Left lung (tissue), 10 donors: ENCODE measurements around the gene HMG20B. TPM values are rescaled to one million over a fixed set of nuclear protein-coding genes. Genes with fewer than 3 reads are reported as not detected.

Source experiments
- ATAC-seq: fragments of 200-7000 bp; cut with Tn5 transposase; one replicate; pipeline ENCODE4 v1.9.1; 2020; ENCODE audit warnings: moderate library complexity
- DNase-seq, 4 donors: peaks; one replicate each; pipeline ENCODE4 v3.0.0-alpha.2; 2013 to 2020
- H3K27ac ChIP-seq, 2 donors: fragments of 200-600 bp; sonication (generic) in 1 of 2; one replicate each; pipeline versions ENCODE4 v1.5.0 to v1.8.0; 2020 to 2021
- H3K27me3 ChIP-seq, 2 donors: fragments of 200-600 bp; sonication (generic) in 1 of 2; one replicate each; pipeline versions ENCODE4 v1.5.0 to v1.8.0; 2020 to 2021
- H3K36me3 ChIP-seq, 2 donors: fragments of 200-600 bp; sonication (generic) in 1 of 2; one replicate each; pipeline versions ENCODE4 v1.5.0 to v1.8.0; 2020 to 2021
- H3K4me1 ChIP-seq, 2 donors: fragments of 200-600 bp; one replicate each; pipeline ENCODE4 v1.8.0; 2021
- H3K4me3 ChIP-seq, 2 donors: fragments of 200-600 bp; sonication (generic) in 1 of 2; one replicate each; pipeline versions ENCODE4 v1.5.0 to v1.8.0; 2020 to 2021; ENCODE audit warnings: mild to moderate bottlenecking in 1 of 2
- H3K9me3 ChIP-seq, 2 donors: fragments of 200-600 bp; sonication (generic) in 1 of 2; one replicate each; pipeline versions ENCODE4 v1.5.0 to v1.8.0; 2020 to 2021
- intact Hi-C, 2 donors: fragments of 100-400 bp; cut with DNase I; formaldehyde crosslinking; loops; one replicate each; pipeline versions ENCODE4 v1.11.2 to v1.14.2; 2022
- polyA plus RNA-seq, 6 donors: library from polyadenylated mRNA; unstranded; fragments of 120-200 nt; gene quantifications; one replicate each; pipeline ENCODE4 v1.2.1, GENCODE V29; 2013; ENCODE audit not compliant: insufficient read length in 6 of 6
- total RNA-seq, 2 donors: library from RNA; stranded (reverse); fragmentation: NEBNext Ultra II Directional; extraction: Animal tissue kit (Norgen Biotek cat#: 25700); gene quantifications; one replicate each; pipeline ENCODE4 v1.2.1, GENCODE V29; 2021
- TF ChIP-seq, protein P1 (sequence below), 2 donors: fragments of 200-600 bp; sonication (generic) in 1 of 2; IDR thresholded peaks; one replicate each; pipeline versions ENCODE4 v1.5.0 to v1.8.0; 2021; ENCODE audit warnings: antibody characterized with exemption in 2 of 2
- donor health status: DM: no; HTN: yes; CAD: no.
- donor health status: DM: no; HTN: no; CAD: no.

Gene HMG20B
- total and polyA plus RNA-seq, 8 donors, result 50.9 to 104 (median 87.0) TPM

DNA sequence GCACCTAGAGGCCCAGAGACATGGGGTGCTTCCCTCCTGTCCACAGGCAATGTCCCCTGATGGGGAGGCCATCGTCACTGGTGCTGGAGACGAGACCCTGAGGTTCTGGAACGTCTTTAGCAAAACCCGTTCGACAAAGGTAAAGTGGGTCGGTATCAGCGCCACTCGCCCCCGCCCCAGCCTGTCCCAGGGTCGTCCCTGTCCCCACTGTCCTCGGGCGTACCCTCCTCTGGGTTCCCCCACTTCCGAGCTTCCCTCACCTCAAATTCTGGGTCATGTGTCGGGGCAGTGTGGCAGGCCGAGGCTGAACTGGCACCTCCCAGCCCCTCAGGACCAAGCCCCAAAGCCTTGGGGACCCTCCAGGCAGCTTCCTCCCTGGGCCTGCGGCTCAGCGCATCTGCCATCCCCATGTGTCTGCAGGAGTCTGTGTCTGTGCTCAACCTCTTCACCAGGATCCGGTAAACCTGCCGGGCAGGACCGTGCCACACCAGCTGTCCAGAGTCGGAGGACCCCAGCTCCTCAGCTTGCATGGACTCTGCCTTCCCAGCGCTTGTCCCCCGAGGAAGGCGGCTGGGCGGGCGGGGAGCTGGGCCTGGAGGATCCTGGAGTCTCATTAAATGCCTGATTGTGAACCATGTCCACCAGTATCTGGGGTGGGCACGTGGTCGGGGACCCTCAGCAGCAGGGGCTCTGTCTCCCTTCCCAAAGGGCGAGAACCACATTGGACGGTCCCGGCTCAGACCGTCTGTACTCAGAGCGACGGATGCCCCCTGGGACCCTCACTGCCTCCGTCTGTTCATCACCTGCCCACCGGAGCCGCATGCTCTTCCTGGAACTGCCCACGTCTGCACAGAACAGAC, 38.1 kb upstream of the HMG20B start:
- Histone ChIP-seq H3K27ac (no peak overlapping the region), H3K4me1 (no peaks in the 10 kb centered on the region), H3K4me3 (no peak overlapping the region), H3K27me3 (no peaks in the 10 kb centered on the region), H3K9me3 (no peaks in the 10 kb centered on the region), H3K36me3 (peaks cover 0 to 84% of the 10 kb centered on the region in 2 donors)
- DNase-seq, result no peak
- intact Hi-C loops, result no loop called here
- ATAC-seq, result no peak
- TF ChIP-seq, protein P1, sequence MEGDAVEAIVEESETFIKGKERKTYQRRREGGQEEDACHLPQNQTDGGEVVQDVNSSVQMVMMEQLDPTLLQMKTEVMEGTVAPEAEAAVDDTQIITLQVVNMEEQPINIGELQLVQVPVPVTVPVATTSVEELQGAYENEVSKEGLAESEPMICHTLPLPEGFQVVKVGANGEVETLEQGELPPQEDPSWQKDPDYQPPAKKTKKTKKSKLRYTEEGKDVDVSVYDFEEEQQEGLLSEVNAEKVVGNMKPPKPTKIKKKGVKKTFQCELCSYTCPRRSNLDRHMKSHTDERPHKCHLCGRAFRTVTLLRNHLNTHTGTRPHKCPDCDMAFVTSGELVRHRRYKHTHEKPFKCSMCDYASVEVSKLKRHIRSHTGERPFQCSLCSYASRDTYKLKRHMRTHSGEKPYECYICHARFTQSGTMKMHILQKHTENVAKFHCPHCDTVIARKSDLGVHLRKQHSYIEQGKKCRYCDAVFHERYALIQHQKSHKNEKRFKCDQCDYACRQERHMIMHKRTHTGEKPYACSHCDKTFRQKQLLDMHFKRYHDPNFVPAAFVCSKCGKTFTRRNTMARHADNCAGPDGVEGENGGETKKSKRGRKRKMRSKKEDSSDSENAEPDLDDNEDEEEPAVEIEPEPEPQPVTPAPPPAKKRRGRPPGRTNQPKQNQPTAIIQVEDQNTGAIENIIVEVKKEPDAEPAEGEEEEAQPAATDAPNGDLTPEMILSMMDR (IDR thresholded peaks at IDR 0.05), result no peak

DNA sequence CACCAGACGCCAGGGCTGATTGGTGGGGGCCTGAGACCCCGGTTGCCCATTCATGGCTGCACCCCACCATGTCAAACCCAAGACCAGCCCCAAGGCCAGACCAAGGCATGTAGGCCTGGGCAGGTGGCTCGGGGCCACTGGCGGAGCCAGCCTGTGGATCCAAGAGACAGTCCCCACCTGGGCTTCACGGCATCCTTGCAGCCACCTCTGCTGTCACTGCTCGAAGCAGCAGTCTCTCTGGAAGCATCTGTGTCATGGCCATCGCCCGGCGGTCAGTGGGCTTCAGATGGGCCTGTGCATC, 37.6 kb upstream of the HMG20B start:
- Histone ChIP-seq H3K36me3 (peaks cover 0 to 85% of the 10 kb centered on the region in 2 donors), H3K4me1 (no peaks in the 10 kb centered on the region), H3K4me3 (no peak overlapping the region), H3K27ac (no peak overlapping the region), H3K9me3 (no peaks in the 10 kb centered on the region), H3K27me3 (no peaks in the 10 kb centered on the region)
- intact Hi-C loops, result no loop called here
- DNase-seq, result no peak
- no peak for ATAC-seq
- TF ChIP-seq, protein P1 (IDR thresholded peaks at IDR 0.05), result no peak

DNA sequence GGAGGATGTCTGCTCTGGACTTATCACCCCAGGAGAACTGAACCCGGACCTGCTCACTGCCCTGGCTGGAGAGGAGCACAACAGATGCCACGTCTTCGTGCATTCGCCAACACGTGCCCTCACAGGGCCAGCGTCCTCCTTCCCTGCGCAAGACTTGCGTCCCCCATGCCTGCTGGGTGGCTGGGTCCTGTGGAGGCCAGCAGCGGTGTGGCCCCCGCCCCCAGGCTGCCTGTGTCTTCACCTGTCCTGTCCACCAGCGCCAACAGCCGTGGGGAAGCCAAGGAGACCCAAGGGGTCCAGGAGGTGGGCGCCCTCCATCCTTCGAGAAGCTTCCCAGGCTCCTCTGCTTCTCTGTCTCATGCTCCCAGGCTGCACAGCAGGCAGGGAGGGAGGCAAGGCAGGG, 37.2 kb upstream of the HMG20B start:
- DNase-seq, result no peak
- no peak overlapping the region for H3K27ac ChIP-seq
- no peak for ATAC-seq

DNA sequence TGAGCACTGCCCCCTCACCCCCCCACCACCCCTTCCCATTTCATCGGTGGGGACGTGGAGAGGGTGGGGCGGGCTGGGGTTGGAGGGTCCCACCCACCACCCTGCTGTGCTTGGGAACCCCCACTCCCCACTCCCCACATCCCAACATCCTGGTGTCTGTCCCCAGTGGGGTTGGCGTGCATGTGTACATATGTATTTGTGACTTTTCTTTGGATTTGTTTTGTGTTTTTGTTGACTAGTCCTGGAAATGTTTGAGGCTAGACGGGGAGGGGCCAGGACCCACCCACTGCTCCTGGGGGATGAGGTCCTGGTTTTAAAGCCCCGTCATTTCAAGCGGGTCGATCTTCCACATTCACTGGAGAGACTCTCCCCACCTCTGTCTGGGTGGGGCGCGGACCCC, 36.8 kb upstream of the HMG20B start:
- no peaks in the 10 kb centered on the region for H3K4me1 ChIP-seq
- no peaks in the 10 kb centered on the region for H3K9me3 ChIP-seq
- TF ChIP-seq, protein P1 (IDR thresholded peaks at IDR 0.05), result no peak
- peaks cover 0 to 78% of the 10 kb centered on the region in 2 donors for H3K36me3 ChIP-seq
- intact Hi-C loops, result no loop called here
- ATAC-seq (no peak), DNase-seq (no peak)
- no peak overlapping the region for H3K27ac ChIP-seq
- no peaks in the 10 kb centered on the region for H3K27me3 ChIP-seq
- H3K4me3 ChIP-seq, result no peak overlapping the region

More for the DNA sequence above, 37.2 kb upstream of the HMG20B start:
- H3K27me3 ChIP-seq, result no peaks in the 10 kb centered on the region
- H3K9me3 ChIP-seq, result no peaks in the 10 kb centered on the region
- H3K4me1 ChIP-seq, result no peaks in the 10 kb centered on the region
- TF ChIP-seq, protein P1 (IDR thresholded peaks at IDR 0.05), result no peak
- H3K4me3 ChIP-seq, result no peak overlapping the region
- intact Hi-C loops, result no loop called here
- peaks cover 0 to 82% of the 10 kb centered on the region in 2 donors for H3K36me3 ChIP-seq

DNA sequence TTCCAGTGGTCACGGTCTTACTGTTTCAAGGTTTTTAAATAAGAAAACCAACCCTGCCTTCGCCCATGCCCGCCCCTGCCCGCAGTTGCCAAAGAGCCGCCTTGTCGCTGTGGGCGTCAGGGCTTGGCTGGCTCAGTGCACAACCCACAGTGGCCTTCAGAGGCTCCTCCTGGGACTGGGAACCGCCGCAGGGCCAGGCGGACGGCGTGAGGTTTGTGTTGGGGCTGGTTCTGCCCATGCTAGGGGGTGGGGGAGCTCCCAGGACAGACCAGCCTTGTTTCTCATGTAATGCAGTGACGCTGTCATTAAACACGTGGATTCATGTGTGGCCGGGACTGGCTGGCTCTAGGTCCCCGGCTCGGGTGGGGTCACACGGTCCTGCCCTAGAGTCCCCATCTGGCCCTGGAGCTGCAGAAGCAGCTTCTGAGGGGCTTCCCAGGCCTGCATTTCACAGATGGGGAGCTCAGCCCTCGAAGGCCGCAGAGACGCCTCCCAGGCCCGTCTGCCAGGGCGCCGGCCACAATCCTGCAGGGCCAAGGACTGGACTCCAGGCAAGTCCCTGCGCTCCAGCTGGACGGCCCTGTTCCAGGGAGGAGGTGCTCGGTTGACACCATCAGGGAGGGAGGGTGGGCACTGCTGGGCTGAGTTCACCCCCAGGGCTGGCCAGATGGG, 36.2 kb upstream of the HMG20B start:
- H3K27ac ChIP-seq, result no peak overlapping the region
- TF ChIP-seq, protein P1 (IDR thresholded peaks at IDR 0.05), result no peak
- no peaks in the 10 kb centered on the region for H3K27me3 ChIP-seq
- intact Hi-C loops, result no loop called here
- H3K9me3 ChIP-seq, result no peaks in the 10 kb centered on the region
- peaks cover 0 to 72% of the 10 kb centered on the region in 2 donors for H3K36me3 ChIP-seq
- ATAC-seq (no peak), DNase-seq (no peak)
- H3K4me3 ChIP-seq, result no peak overlapping the region
- H3K4me1 ChIP-seq, result no peaks in the 10 kb centered on the region
